Astrocyte (in vitro differentiated cells and primary cell): ENCODE results near the gene CCN6. TPM values are rescaled to one million over a fixed set of nuclear protein-coding genes. Genes with fewer than 3 reads are reported as not detected.

Experiments
- DNase-seq: peaks from one replicate; pipeline ENCODE4 v3.0.0-alpha.2; 2010; ENCODE audit warnings: low read depth
- FAIRE-seq: peaks from 2 replicates; lab custom pipeline; 2011; peaks lifted over from hg19 to GRCh38; lab: Jason Lieb, UNC
- H2AFZ ChIP-seq: 2 replicates; pipeline ENCODE4 v1.6.0; 2012; ENCODE audit warnings: low read depth, low read length, inconsistent platforms
- H3K27ac ChIP-seq: 2 replicates; pipeline ENCODE4 v1.5.1; 2011; ENCODE audit warnings: low read depth, low read length, inconsistent platforms
- H3K27me3 ChIP-seq: 2 replicates; pipeline ENCODE4 v1.6.0; 2011; ENCODE audit warnings: low read length, inconsistent platforms; ENCODE audit not compliant: insufficient read depth
- H3K36me3 ChIP-seq: 2 replicates; pipeline ENCODE4 v1.5.1; 2011; ENCODE audit warnings: low read length, inconsistent platforms; ENCODE audit not compliant: insufficient read depth
- H3K4me1 ChIP-seq: 2 replicates; pipeline ENCODE4 v1.5.1; 2011; ENCODE audit warnings: low read length, inconsistent platforms; ENCODE audit not compliant: insufficient read depth
- H3K4me2 ChIP-seq: 2 replicates; pipeline ENCODE4 v1.6.0; 2012; ENCODE audit warnings: low read length, inconsistent platforms
- H3K4me3 ChIP-seq: 2 replicates; pipeline ENCODE4 v1.5.1; 2011; ENCODE audit warnings: low read depth, mild to moderate bottlenecking, low read length, inconsistent platforms; ENCODE audit not compliant: insufficient read depth
- H3K79me2 ChIP-seq: 2 replicates; pipeline ENCODE4 v1.6.0; 2012; ENCODE audit warnings: mild to moderate bottlenecking, low read length, inconsistent platforms; ENCODE audit not compliant: insufficient read depth
- H3K9ac ChIP-seq: 2 replicates; pipeline ENCODE4 v1.6.0; 2012; ENCODE audit warnings: mild to moderate bottlenecking, low read length, inconsistent platforms
- H3K9me3 ChIP-seq: 2 replicates; pipeline ENCODE4 v1.5.1; 2012; ENCODE audit warnings: low read depth, mild to moderate bottlenecking, low read length, inconsistent platforms; ENCODE audit not compliant: insufficient read depth
- H4K20me1 ChIP-seq: 2 replicates; pipeline ENCODE4 v1.6.0; 2012; ENCODE audit warnings: low read length, inconsistent platforms; ENCODE audit not compliant: insufficient read depth
- H3K27ac Mint-ChIP-seq: one replicate; pipeline ENCODE4 v1.8.0; 2021; ENCODE audit warnings: mild to moderate bottlenecking, mixed read lengths; ENCODE audit not compliant: unreplicated experiment
- H3K27me3 Mint-ChIP-seq: one replicate; pipeline ENCODE4 v1.8.0; 2021; ENCODE audit warnings: low read depth, mixed read lengths; ENCODE audit not compliant: unreplicated experiment
- H3K36me3 Mint-ChIP-seq: one replicate; pipeline ENCODE4 v1.8.0; 2021; ENCODE audit warnings: low read depth, mixed read lengths; ENCODE audit not compliant: unreplicated experiment
- H3K4me1 Mint-ChIP-seq: one replicate; pipeline ENCODE4 v1.8.0; 2021; ENCODE audit warnings: low read depth, mixed read lengths; ENCODE audit not compliant: unreplicated experiment
- H3K4me3 Mint-ChIP-seq: one replicate; pipeline ENCODE4 v1.8.0; 2021; ENCODE audit warnings: mild to moderate bottlenecking, moderate library complexity, mixed read lengths; ENCODE audit not compliant: unreplicated experiment
- H3K9me3 Mint-ChIP-seq: one replicate; pipeline ENCODE4 v1.8.0; 2021; ENCODE audit warnings: mild to moderate bottlenecking, mixed read lengths; ENCODE audit not compliant: unreplicated experiment
- CTCF ChIP-seq: IDR thresholded peaks from 2 replicates; pipeline ENCODE4 v1.5.1; 2011; ENCODE audit warnings: low read depth, mild to moderate bottlenecking, inconsistent platforms, low read length, moderate library complexity; ENCODE audit not compliant: insufficient read depth
- EZH2 ChIP-seq: IDR thresholded peaks from 2 replicates; pipeline ENCODE4 v1.6.1; 2012; ENCODE audit warnings: mild to moderate bottlenecking, low read length, inconsistent platforms; ENCODE audit not compliant: insufficient read depth
- total RNA-seq: library from RNA; stranded (reverse); gene quantifications from 2 replicates; pipeline ENCODE4 v1.2.1, GENCODE V29; 2021

CCN6 gene
- total RNA-seq, 1 donor from 2014 or later, result not detected

GRCh38 chr6:112054555-112055190, 769 bp downstream of the CCN6 start:
- Histone ChIP-seq H3K4me2 (no peak overlapping the region), H4K20me1 (no peaks in the 10 kb centered on the region), H3K9ac (no peak overlapping the region), H3K9me3 (no peaks in the 10 kb centered on the region), H3K4me1 (no peaks in the 10 kb centered on the region), H3K79me2 (no peaks in the 10 kb centered on the region), H3K27me3 (no peaks in the 10 kb centered on the region), H3K36me3 (no peaks in the 10 kb centered on the region), H3K4me3 (no peak overlapping the region), H3K27ac (no peak overlapping the region), H2AFZ (no peak overlapping the region)
- H3K4me3 Mint-ChIP-seq, result no peak overlapping the region
- H3K9me3 Mint-ChIP-seq, result peaks cover 1% of the 10 kb centered on the region
- peaks cover 5% of the 10 kb centered on the region for H3K4me1 Mint-ChIP-seq
- FAIRE-seq, result no peak
- DNase-seq, result no peak
- TF ChIP-seq CTCF (no peak), EZH2 (no peak)
- H3K27ac Mint-ChIP-seq, result no peak overlapping the region
- H3K27me3 Mint-ChIP-seq, result peaks cover 2% of the 10 kb centered on the region
- peaks cover 2% of the 10 kb centered on the region for H3K36me3 Mint-ChIP-seq

GRCh38 chr6:112058243-112059032, 4.5 kb downstream of the CCN6 start:
- FAIRE-seq (no peak), DNase-seq (no peak)
- Mint-ChIP-seq H3K9me3 (no peaks in the 10 kb centered on the region), H3K4me1 (peaks cover 9% of the 10 kb centered on the region), H3K27me3 (no peaks in the 10 kb centered on the region), H3K4me3 (no peak overlapping the region), H3K27ac (no peak overlapping the region), H3K36me3 (no peaks in the 10 kb centered on the region)
- Histone ChIP-seq H2AFZ (no peak overlapping the region), H3K27ac (no peak overlapping the region), H3K9ac (no peak overlapping the region), H3K4me1 (no peaks in the 10 kb centered on the region), H3K27me3 (no peaks in the 10 kb centered on the region), H3K9me3 (no peaks in the 10 kb centered on the region), H3K4me3 (no peak overlapping the region), H4K20me1 (no peaks in the 10 kb centered on the region), H3K36me3 (no peaks in the 10 kb centered on the region), H3K4me2 (no peak overlapping the region), H3K79me2 (no peaks in the 10 kb centered on the region)
- TF ChIP-seq EZH2 (no peak), CTCF (no peak)

- H2AFZ ChIP-seq, result no peak overlapping the region
- H3K4me3 ChIP-seq, result no peak overlapping the region
- Mint-ChIP-seq H3K9me3 (no peaks in the 10 kb centered on the region), H3K36me3 (no peaks in the 10 kb centered on the region), H3K4me3 (no peak overlapping the region), H3K4me1 (peaks cover 9% of the 10 kb centered on the region), H3K27ac (no peak overlapping the region), H3K27me3 (no peaks in the 10 kb centered on the region)
- H3K27me3 ChIP-seq, result no peaks in the 10 kb centered on the region
- TF ChIP-seq EZH2, result no peak
- TF ChIP-seq CTCF, result no peak
- H3K36me3 ChIP-seq, result no peaks in the 10 kb centered on the region
- H3K4me1 ChIP-seq, result no peaks in the 10 kb centered on the region
- no peak overlapping the region for H3K27ac ChIP-seq
- peak overlapping the region; percentile 16 for H3K4me2 ChIP-seq
- H3K79me2 ChIP-seq, result no peaks in the 10 kb centered on the region
- no peak overlapping the region for H3K9ac ChIP-seq
- peak; percentile 69 for DNase-seq
- FAIRE-seq, result no peak
- no peaks in the 10 kb centered on the region for H4K20me1 ChIP-seq
- H3K9me3 ChIP-seq, result no peaks in the 10 kb centered on the region
Measured at GRCh38 chr6:112061605-112062004, 7.7 kb downstream of the CCN6 start.
